Stimulated activated naive B cell treated with anti-CD40 and anti-IgM and Interleukin-4, amounts not matched to agents 10 μg/mL and 1 μg/mL and 100 μg/mL, for 72 hours (primary cell): ENCODE data around the gene DAGLB.
"Not testable (repeated sequence)": the region's sequence is repeated elsewhere in the genome, so short reads cannot be mapped to it uniquely, and the experiment has no call there.

Source experiments
- ATAC-seq, 2 donors: fragments of 150-1000 bp; cut with Tn5 transposase; replicated peaks; 2 replicates each; pipeline ENCODE4 v1.10.0; 2021; ENCODE audit warnings: moderate library complexity in 1 of 2
- DNase-seq: peaks from one replicate; pipeline ENCODE4 v3.0.0; 2021
- H3K27ac Mint-ChIP-seq: one replicate; pipeline ENCODE4 v1.8.0; 2022; ENCODE audit warnings: mild to moderate bottlenecking, mixed read lengths
- H3K27me3 Mint-ChIP-seq, 2 donors: one replicate each; pipeline ENCODE4 v1.8.0; 2022; ENCODE audit warnings: mixed read lengths in 2 of 2
- H3K36me3 Mint-ChIP-seq, 2 donors: one replicate each; pipeline ENCODE4 v1.8.0; 2022; ENCODE audit warnings: mixed read lengths in 2 of 2, mild to moderate bottlenecking in 1 of 2
- H3K4me1 Mint-ChIP-seq, 2 donors: one replicate each; pipeline ENCODE4 v1.8.0; 2022; ENCODE audit warnings: mixed read lengths in 2 of 2, mild to moderate bottlenecking in 1 of 2
- H3K4me3 Mint-ChIP-seq, 2 donors: one replicate each; pipeline ENCODE4 v1.8.0; 2022; ENCODE audit warnings: mild to moderate bottlenecking in 2 of 2, mixed read lengths in 2 of 2, moderate library complexity in 1 of 2
- H3K9me3 Mint-ChIP-seq, 2 donors: one replicate each; pipeline ENCODE4 v1.8.0; 2022; ENCODE audit warnings: mixed read lengths in 2 of 2, mild to moderate bottlenecking in 1 of 2

DAGLB gene

GRCh38 chr7:6406121-6406520 is 41.6 kb downstream of the DAGLB start:
- Mint-ChIP-seq H3K4me3 (no peak overlapping the region), H3K9me3 (no peaks in the 10 kb centered on the region), H3K4me1 (peaks cover 5 to 7% of the 10 kb centered on the region in 2 donors), H3K36me3 (peaks cover 62 to 64% of the 10 kb centered on the region in 2 donors), H3K27me3 (no peaks in the 10 kb centered on the region), H3K27ac (peak overlapping the region; percentile 63)
- peak in 1 of 2 donors; percentile 10 for ATAC-seq
- no peak for DNase-seq

- DNase-seq (no peak), ATAC-seq (no peak)
- no peaks in the 10 kb centered on the region for H3K27me3 Mint-ChIP-seq
- no peaks in the 10 kb centered on the region for H3K9me3 Mint-ChIP-seq
- peak overlapping the region in 1 of 2 donors; percentile 0 for H3K4me3 Mint-ChIP-seq
- H3K36me3 Mint-ChIP-seq: peaks cover 47 to 51% of the 10 kb centered on the region in 2 donors
- peaks cover 7 to 12% of the 10 kb centered on the region in 2 donors for H3K4me1 Mint-ChIP-seq
- H3K27ac Mint-ChIP-seq: peak overlapping the region; percentile 76
These were observed 43.8 kb downstream of the DAGLB start for GRCh38 chr7:6403907-6404306.

GRCh38 chr7:6402741-6403140 is 45.0 kb downstream of the DAGLB start:
- Mint-ChIP-seq H3K4me1 (peaks cover 4 to 19% of the 10 kb centered on the region in 2 donors), H3K9me3 (no peaks in the 10 kb centered on the region), H3K36me3 (peaks cover 43 to 47% of the 10 kb centered on the region in 2 donors), H3K27ac (no peak overlapping the region), H3K27me3 (no peaks in the 10 kb centered on the region), H3K4me3 (no peak overlapping the region)
- DNase-seq (no peak), ATAC-seq (no peak)

GRCh38 chr7:6402041-6402440 is 45.7 kb downstream of the DAGLB start:
- no peak overlapping the region for H3K4me3 Mint-ChIP-seq
- ATAC-seq (no peak), DNase-seq (no peak)
- H3K27me3 Mint-ChIP-seq: no peaks in the 10 kb centered on the region
- H3K36me3 Mint-ChIP-seq: peaks cover 38 to 42% of the 10 kb centered on the region in 2 donors
- H3K27ac Mint-ChIP-seq: no peak overlapping the region
- no peaks in the 10 kb centered on the region for H3K9me3 Mint-ChIP-seq
- peaks cover 0 to 18% of the 10 kb centered on the region in 2 donors for H3K4me1 Mint-ChIP-seq

- no peak for DNase-seq
- ATAC-seq: no peak
- Mint-ChIP-seq H3K36me3 (peaks cover 36 to 42% of the 10 kb centered on the region in 2 donors), H3K27me3 (no peaks in the 10 kb centered on the region), H3K4me3 (no peak overlapping the region), H3K4me1 (peaks cover under 1 to 20% of the 10 kb centered on the region in 2 donors), H3K27ac (no peak overlapping the region), H3K9me3 (no peaks in the 10 kb centered on the region)
These were observed 46.2 kb downstream of the DAGLB start for GRCh38 chr7:6401536-6401935.

GRCh38 chr7:6400243-6401105 is 47.3 kb downstream of the DAGLB start:
- H3K27me3 Mint-ChIP-seq, H3K9me3 Mint-ChIP-seq, H3K27ac Mint-ChIP-seq, ATAC-seq, DNase-seq, H3K4me3 Mint-ChIP-seq: not testable (repeated sequence)
- Mint-ChIP-seq H3K4me1 (peaks cover 11 to 31% of the 10 kb centered on the region in 2 donors), H3K36me3 (peaks cover 37 to 47% of the 10 kb centered on the region in 2 donors)

GRCh38 chr7:6399351-6399750 is 48.4 kb downstream of the DAGLB start:
- no peak for ATAC-seq
- Mint-ChIP-seq H3K27me3 (no peaks in the 10 kb centered on the region), H3K4me1 (peaks cover 19 to 41% of the 10 kb centered on the region in 2 donors), H3K4me3 (no peak overlapping the region), H3K9me3 (no peaks in the 10 kb centered on the region), H3K36me3 (peaks cover 33 to 46% of the 10 kb centered on the region in 2 donors), H3K27ac (peak overlapping the region; percentile 59)
- DNase-seq: no peak

- ATAC-seq (no peak), DNase-seq (no peak)
- no peak overlapping the region for H3K4me3 Mint-ChIP-seq
- H3K27ac Mint-ChIP-seq: peak overlapping the region; percentile 59
- H3K36me3 Mint-ChIP-seq: peaks cover 34 to 46% of the 10 kb centered on the region in 2 donors
- H3K9me3 Mint-ChIP-seq: no peaks in the 10 kb centered on the region
- H3K27me3 Mint-ChIP-seq: no peaks in the 10 kb centered on the region
- peaks cover 23 to 45% of the 10 kb centered on the region in 2 donors for H3K4me1 Mint-ChIP-seq
These were observed 48.8 kb downstream of the DAGLB start for GRCh38 chr7:6398943-6399342.

- H3K4me3 Mint-ChIP-seq, DNase-seq, H3K27ac Mint-ChIP-seq, H3K27me3 Mint-ChIP-seq, ATAC-seq, H3K9me3 Mint-ChIP-seq: not testable (repeated sequence)
- peaks cover 34 to 47% of the 10 kb centered on the region in 2 donors for H3K36me3 Mint-ChIP-seq
- H3K4me1 Mint-ChIP-seq: peaks cover 33 to 56% of the 10 kb centered on the region in 2 donors
These were observed 49.8 kb downstream of the DAGLB start for GRCh38 chr7:6397759-6398495.

GRCh38 chr7:6395898-6396595 is 51.7 kb downstream of the DAGLB start:
- peaks cover 37 to 48% of the 10 kb centered on the region in 2 donors for H3K36me3 Mint-ChIP-seq
- ATAC-seq (peak; percentile 31 to 39), DNase-seq (no peak)
- no peaks in the 10 kb centered on the region for H3K27me3 Mint-ChIP-seq
- peak overlapping the region; percentile 78 to 87 for H3K4me3 Mint-ChIP-seq
- H3K4me1 Mint-ChIP-seq: peaks cover 37 to 74% of the 10 kb centered on the region in 2 donors
- H3K9me3 Mint-ChIP-seq: no peaks in the 10 kb centered on the region
- peak overlapping the region; percentile 98 for H3K27ac Mint-ChIP-seq

- ATAC-seq: no peak
- Mint-ChIP-seq H3K27me3 (no peaks in the 10 kb centered on the region), H3K27ac (peak overlapping the region; percentile 97), H3K4me1 (peaks cover 37 to 73% of the 10 kb centered on the region in 2 donors), H3K9me3 (no peaks in the 10 kb centered on the region), H3K4me3 (peak overlapping the region; percentile 26 to 32), H3K36me3 (peaks cover 39 to 52% of the 10 kb centered on the region in 2 donors)
- DNase-seq: no peak
These were observed 53.6 kb downstream of the DAGLB start for GRCh38 chr7:6394114-6394513.

GRCh38 chr7:6393667-6394056 is 54.1 kb downstream of the DAGLB start:
- H3K4me3 Mint-ChIP-seq: peak overlapping the region; percentile 41 to 42

GRCh38 chr7:6392712-6393666 is 54.8 kb downstream of the DAGLB start:
- Mint-ChIP-seq H3K27ac (peak overlapping the region; percentile 97), H3K9me3 (no peaks in the 10 kb centered on the region), H3K4me3 (peak overlapping the region; percentile 41 to 42), H3K27me3 (no peaks in the 10 kb centered on the region), H3K4me1 (peaks cover 37 to 69% of the 10 kb centered on the region in 2 donors), H3K36me3 (peaks cover 41 to 51% of the 10 kb centered on the region in 2 donors)
- ATAC-seq: peak; percentile 97
- peak; percentile 51 for DNase-seq

More at GRCh38 chr7:6393667-6394056, 54.1 kb downstream of the DAGLB start:
- no peaks in the 10 kb centered on the region for H3K9me3 Mint-ChIP-seq
- peak overlapping the region; percentile 97 for H3K27ac Mint-ChIP-seq
- peak in 1 of 2 donors; percentile 1 for ATAC-seq
- H3K36me3 Mint-ChIP-seq: peaks cover 39 to 49% of the 10 kb centered on the region in 2 donors
- no peaks in the 10 kb centered on the region for H3K27me3 Mint-ChIP-seq
- H3K4me1 Mint-ChIP-seq: peaks cover 37 to 69% of the 10 kb centered on the region in 2 donors
- DNase-seq: no peak
